GM23338 (cell line): ENCODE data around the gene MAPK8IP3. TPM values are rescaled to one million over a fixed set of nuclear protein-coding genes. Genes with fewer than 3 reads are reported as not detected.

Experiments used
- ATAC-seq: fragments of 200-7000 bp; cut with Tn5 transposase; 3 replicates; pipeline ENCODE4 v1.9.1; 2020
- DNase-seq: peaks from one replicate; pipeline ENCODE4 v3.0.0-alpha.2; 2015; ENCODE audit warnings: low spot score
- H2AFZ ChIP-seq: fragments of 200-600 bp; sonication (generic); 2 replicates; pipeline ENCODE4 v1.8.0; 2016; ENCODE audit warnings: antibody characterized with exemption, mild to moderate bottlenecking, moderate library complexity
- H3F3A ChIP-seq: fragments of 200-600 bp; sonication (generic); replicated peaks from 2 replicates; pipeline ENCODE4 v1.8.0; 2017; ENCODE audit warnings: antibody characterized with exemption, mixed run types, low read depth
- H3K27ac ChIP-seq: fragments of 200-600 bp; sonication (generic); 2 replicates; pipeline ENCODE4 v1.6.1; 2016; ENCODE audit warnings: low read depth
- H3K27me3 ChIP-seq: fragments of 200-600 bp; sonication (generic); 2 replicates; pipeline ENCODE4 v1.8.0; 2016; ENCODE audit warnings: mild to moderate bottlenecking, mixed run types, moderate library complexity; ENCODE audit not compliant: insufficient read depth
- H3K36me3 ChIP-seq: fragments of 200-600 bp; sonication (generic); 2 replicates; pipeline ENCODE4 v1.8.0; 2016; ENCODE audit warnings: mild to moderate bottlenecking; ENCODE audit not compliant: insufficient read depth
- H3K4me1 ChIP-seq: fragments of 200-600 bp; sonication (generic); 2 replicates; pipeline ENCODE4 v1.8.0; 2016; ENCODE audit warnings: mild to moderate bottlenecking, moderate library complexity; ENCODE audit not compliant: insufficient read depth
- H3K4me2 ChIP-seq: fragments of 200-600 bp; sonication (generic); 2 replicates; pipeline ENCODE4 v1.7.1; 2017; ENCODE audit warnings: mixed run types
- H3K4me3 ChIP-seq: fragments of 200-600 bp; sonication (generic); 2 replicates; pipeline ENCODE4 v1.6.1; 2016; ENCODE audit warnings: mixed run types
- H3K79me2 ChIP-seq: fragments of 200-600 bp; sonication (generic); replicated peaks from 2 replicates; pipeline ENCODE4 v1.8.0; 2017; ENCODE audit warnings: mild to moderate bottlenecking; ENCODE audit not compliant: insufficient read depth
- H3K9me2 ChIP-seq: fragments of 200-600 bp; sonication (generic); 2 replicates; pipeline ENCODE4 v1.8.0; 2017; ENCODE audit not compliant: insufficient read depth
- H4K20me1 ChIP-seq: fragments of 200-600 bp; sonication (generic); replicated peaks from 2 replicates; pipeline ENCODE4 v1.8.0; 2017; ENCODE audit warnings: mild to moderate bottlenecking; ENCODE audit not compliant: insufficient read depth
- H3K27ac Mint-ChIP-seq: 2 replicates; pipeline ENCODE4 v1.8.0; 2020; ENCODE audit warnings: inconsistent platforms, mild to moderate bottlenecking, moderate library complexity, mixed read lengths
- H3K27me3 Mint-ChIP-seq: 3 replicates; pipeline ENCODE4 v1.8.0; 2022; ENCODE audit warnings: low read depth, mild to moderate bottlenecking, moderate library complexity, mixed read lengths, inconsistent platforms; ENCODE audit not compliant: insufficient read depth, poor library complexity
- H3K36me3 Mint-ChIP-seq: 3 replicates; pipeline ENCODE4 v1.8.0; 2021; ENCODE audit warnings: low read depth, mild to moderate bottlenecking, inconsistent platforms, moderate library complexity, mixed read lengths
- H3K4me1 Mint-ChIP-seq: 3 replicates; pipeline ENCODE4 v1.8.0; 2020; ENCODE audit warnings: mild to moderate bottlenecking, inconsistent platforms, mixed read lengths
- H3K4me3 Mint-ChIP-seq: 3 replicates; pipeline ENCODE4 v1.8.0; 2021; ENCODE audit warnings: moderate library complexity, mild to moderate bottlenecking, inconsistent platforms, mixed read lengths
- H3K9me3 Mint-ChIP-seq: 3 replicates; pipeline ENCODE4 v1.8.0; 2020; ENCODE audit warnings: moderate library complexity, mild to moderate bottlenecking, inconsistent platforms, mixed read lengths
- ETS1 ChIP-seq: IDR thresholded peaks from 2 replicates; pipeline ENCODE4 v1.6.1; 2016; ENCODE audit warnings: antibody characterized with exemption
- JUNB ChIP-seq: IDR thresholded peaks from one replicate; pipeline ENCODE4 v1.6.1; 2016; ENCODE audit warnings: antibody characterized with exemption; ENCODE audit not compliant: unreplicated experiment
- ZNF462 ChIP-seq: fragments of 250-450 bp; sonication (Bioruptor Pico); IDR thresholded peaks from 2 replicates; pipeline ENCODE4 v1.5.0; 2020; ENCODE audit warnings: mild to moderate bottlenecking, moderate library complexity
- polyA plus RNA-seq: library from polyadenylated mRNA; unstranded; fragments of >200 nt; fragmentation: Nextera tagmentation; extraction: Ambion mirVana; gene quantifications from 2 replicates; pipeline ENCODE4 v1.2.1, GENCODE V29; 2016
- total RNA-seq: library from RNA; depleted of rRNA; stranded (reverse); fragments of >200 nt; shearing (Covaris generic); gene quantifications from 2 replicates; pipeline ENCODE4 v1.2.3, GENCODE V29; 2014

Gene MAPK8IP3
- total and polyA plus RNA-seq, 2 experiments from 2014 or later, result 11.3 to 58.4 TPM

DNA sequence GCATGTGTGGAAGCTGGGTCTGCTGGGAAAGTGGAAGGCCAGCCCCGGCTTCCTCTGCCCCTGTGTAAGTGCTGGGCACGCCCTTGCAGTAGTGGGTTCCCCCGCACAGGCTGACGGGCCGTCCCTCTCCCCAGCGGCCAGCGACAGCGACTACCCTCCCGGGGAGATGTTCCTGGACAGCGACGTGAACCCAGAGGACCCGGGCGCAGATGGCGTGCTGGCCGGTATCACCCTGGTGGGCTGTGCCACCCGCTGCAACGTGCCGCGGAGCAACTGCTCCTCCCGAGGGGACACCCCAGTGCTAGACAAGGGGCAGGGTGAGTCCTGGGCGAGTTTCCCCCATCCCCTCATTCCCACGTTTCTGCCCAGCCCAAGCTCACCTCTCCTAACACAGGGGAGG lies 59.8 kb downstream of the MAPK8IP3 start:
- H3K27ac Mint-ChIP-seq, result no peak overlapping the region

More for the DNA sequence above, 59.8 kb downstream of the MAPK8IP3 start:
- Mint-ChIP-seq H3K4me3 (no peak overlapping the region), H3K4me1 (peaks cover 5% of the 10 kb centered on the region), H3K9me3 (no peaks in the 10 kb centered on the region), H3K27me3 (peaks cover 18% of the 10 kb centered on the region), H3K36me3 (peaks cover 18% of the 10 kb centered on the region; the same call in 2 of the 3 replicates)
- Histone ChIP-seq H3K4me2 (no peak overlapping the region), H3K27me3 (no peaks in the 10 kb centered on the region), H2AFZ (no peak overlapping the region), H3K4me3 (no peak overlapping the region), H3F3A (peaks cover 8% of the 10 kb centered on the region; the same call in 1 of the 2 replicates), H3K9me2 (no peaks in the 10 kb centered on the region), H3K4me1 (peaks cover 4% of the 10 kb centered on the region), H4K20me1 (no peaks in the 10 kb centered on the region; the same call in 1 of the 2 replicates), H3K27ac (no peak overlapping the region), H3K79me2 (no peaks in the 10 kb centered on the region), H3K36me3 (no peaks in the 10 kb centered on the region)
- no peak for ATAC-seq
- TF ChIP-seq ETS1, result no peak
- no peak for TF ChIP-seq JUNB
- no peak for TF ChIP-seq ZNF462 (CRISPR knock-in tag)
- DNase-seq, result no peak
